ENCODE results near the gene DMBX1.

Gene DMBX1

GRCh38 chr1:46484783-46485490 lies 4.7 kb upstream of the DMBX1 start:
- no peak for DNase-seq

- no peak for DNase-seq
Observed at GRCh38 chr1:46485564-46486431, 3.8 kb upstream of the DMBX1 start.

GRCh38 chr1:46486432-46487015 lies 3.1 kb upstream of the DMBX1 start:
- DNase-seq: no peak

- no peak for DNase-seq
Observed at GRCh38 chr1:46487818-46488218, 1.8 kb upstream of the DMBX1 start.

GRCh38 chr1:46488343-46489168 lies 1.1 kb upstream of the DMBX1 start:
- no peak for DNase-seq

- no peak for DNase-seq
Observed at GRCh38 chr1:46489169-46489637, 433 bp upstream of the DMBX1 start.

GRCh38 chr1:46490406-46490655 lies 695 bp downstream of the DMBX1 start:
- no peak for DNase-seq

- no peak for DNase-seq
Observed at GRCh38 chr1:46490656-46491442, 1.2 kb downstream of the DMBX1 start.

GRCh38 chr1:46491443-46492268 lies 2.0 kb downstream of the DMBX1 start:
- no peak for DNase-seq

- DNase-seq: no peak
Observed at GRCh38 chr1:46492269-46492853, 2.7 kb downstream of the DMBX1 start.

- no peak for DNase-seq
Observed at GRCh38 chr1:46492871-46493270, 3.2 kb downstream of the DMBX1 start.

- DNase-seq: no peak
Observed at GRCh38 chr1:46493316-46494032, 3.8 kb downstream of the DMBX1 start.

- no peak for DNase-seq
Observed at GRCh38 chr1:46494910-46495309, 5.3 kb downstream of the DMBX1 start.

GRCh38 chr1:46495778-46496177 lies 6.1 kb downstream of the DMBX1 start:
- DNase-seq: no peak

- DNase-seq: no peak
Observed at GRCh38 chr1:46496505-46496904, 6.9 kb downstream of the DMBX1 start.

GRCh38 chr1:46497020-46497419 lies 7.4 kb downstream of the DMBX1 start:
- no peak for DNase-seq

GRCh38 chr1:46497665-46498064 lies 8.0 kb downstream of the DMBX1 start:
- DNase-seq: no peak

- DNase-seq: no peak
Observed at GRCh38 chr1:46501528-46501927, 11.9 kb downstream of the DMBX1 start.

GRCh38 chr1:46503421-46503820 lies 13.8 kb downstream of the DMBX1 start:
- DNase-seq: no peak

GRCh38 chr1:46506470-46507219 lies 17.0 kb downstream of the DMBX1 start:
- no peak for DNase-seq

All from NCI-H774 (cell line).